SU-DHL-6 (cell line): Measurements from ENCODE around the gene NNAT.

Experiments
- H2AFZ ChIP-seq: fragments of 200-600 bp; sonication (generic); 2 replicates; pipeline ENCODE4 v1.6.1; 2014; ENCODE audit warnings: low read depth, mild to moderate bottlenecking, moderate library complexity, mixed read lengths, antibody characterized with exemption, low read length; ENCODE audit not compliant: severe bottlenecking
- H3F3A ChIP-seq: fragments of 200-600 bp; shearing (Covaris generic); 2 replicates; pipeline ENCODE4 v1.6.0; 2016; ENCODE audit warnings: antibody characterized with exemption, mild to moderate bottlenecking; ENCODE audit not compliant: insufficient read depth
- H3K27ac ChIP-seq: fragments of 200-600 bp; sonication (generic); 2 replicates; pipeline ENCODE4 v1.5.1; 2016; ENCODE audit warnings: low read depth, mild to moderate bottlenecking, low read length, moderate library complexity, mixed read lengths
- H3K27me3 ChIP-seq: fragments of 200-600 bp; sonication (generic), shearing (Covaris generic); 2 replicates; pipeline ENCODE4 v1.6.0; 2014; ENCODE audit warnings: mild to moderate bottlenecking, low read length
- H3K36me3 ChIP-seq: fragments of 200-600 bp; sonication (generic); 2 replicates; pipeline ENCODE4 v1.6.1; 2014; ENCODE audit warnings: mild to moderate bottlenecking, low read length, mixed read lengths
- H3K4me2 ChIP-seq: fragments of 300-600, 200-600 bp; shearing (Covaris generic), sonication (generic); 2 replicates; pipeline ENCODE4 v1.6.0; 2014; ENCODE audit warnings: low read length, low read depth, mild to moderate bottlenecking; ENCODE audit not compliant: poor library complexity, severe bottlenecking
- H3K4me3 ChIP-seq: fragments of 200-600 bp; sonication (generic); 2 replicates; pipeline ENCODE4 v1.5.1; 2014; ENCODE audit warnings: antibody characterized with exemption, low read length, mild to moderate bottlenecking, mixed read lengths; ENCODE audit not compliant: insufficient read depth, poor library complexity, severe bottlenecking
- H3K79me2 ChIP-seq: fragments of 200-600 bp; sonication (generic); 2 replicates; pipeline ENCODE4 v1.6.1; 2014; ENCODE audit warnings: mild to moderate bottlenecking, low read length, moderate library complexity; ENCODE audit not compliant: insufficient read depth
- H3K9ac ChIP-seq: fragments of 200-600 bp; sonication (generic); 2 replicates; pipeline ENCODE4 v1.7.0; 2014; ENCODE audit warnings: mild to moderate bottlenecking, low read length
- H3K9me2 ChIP-seq: fragments of 200-600 bp; sonication (generic); replicated peaks from 2 replicates; pipeline ENCODE4 v1.6.1; 2014; ENCODE audit warnings: low read length; ENCODE audit not compliant: insufficient read depth
- H3K9me3 ChIP-seq: fragments of 200-600 bp; sonication (generic); 2 replicates; pipeline ENCODE4 v1.6.1; 2014; ENCODE audit warnings: low read length, mixed read lengths; ENCODE audit not compliant: insufficient read depth
- H4K20me1 ChIP-seq: fragments of 200-600 bp; sonication (generic); 2 replicates; pipeline ENCODE4 v1.6.1; 2014; ENCODE audit warnings: low read depth, mild to moderate bottlenecking, antibody characterized with exemption, low read length, moderate library complexity, mixed read lengths
- CTCF ChIP-seq: fragments of 200-600 bp; sonication (generic); IDR thresholded peaks from one replicate; pipeline ENCODE4 v1.5.1; 2017; ENCODE audit warnings: antibody characterized with exemption, mild to moderate bottlenecking, low read length, moderate library complexity; ENCODE audit not compliant: insufficient read depth, poor library complexity, severe bottlenecking
- EZH2phosphoT487 ChIP-seq: fragments of 200-600 bp; sonication (generic), shearing (Covaris generic); conservative IDR thresholded peaks from 2 replicates; pipeline ENCODE4 v1.6.1; 2018; ENCODE audit warnings: mild to moderate bottlenecking, antibody characterized with exemption, low read length, moderate library complexity, mixed read lengths

NNAT gene

DNA sequence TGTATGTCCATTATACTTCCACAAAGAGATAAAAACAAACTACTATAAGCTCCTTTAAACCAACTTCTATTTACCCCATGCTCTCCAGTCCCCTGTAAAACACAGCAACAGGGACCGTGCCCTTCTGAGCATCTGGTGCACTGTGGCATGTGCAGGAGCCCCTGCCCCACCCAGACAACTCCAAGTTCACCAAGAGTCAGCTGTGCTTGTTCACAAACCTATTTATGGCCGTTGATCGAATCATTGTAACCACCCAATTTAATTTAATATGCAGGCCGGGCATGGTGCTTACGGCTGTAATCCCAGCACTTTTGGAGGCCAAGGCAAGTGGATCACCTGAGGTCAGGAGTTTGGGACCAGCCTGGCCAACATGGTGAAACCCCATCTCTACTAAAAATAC is 20.3 kb downstream of the NNAT start:
- no peaks in the 10 kb centered on the region for H3F3A ChIP-seq
- H3K4me3 ChIP-seq = no peak overlapping the region
- no peaks in the 10 kb centered on the region for H3K9me3 ChIP-seq
- H3K36me3 ChIP-seq = no peaks in the 10 kb centered on the region
- no peak overlapping the region for H3K27ac ChIP-seq
- no peak overlapping the region for H2AFZ ChIP-seq
- H3K9me2 ChIP-seq = no peaks in the 10 kb centered on the region
- H3K79me2 ChIP-seq = no peaks in the 10 kb centered on the region
- no peaks in the 10 kb centered on the region for H4K20me1 ChIP-seq
- H3K4me2 ChIP-seq = no peak overlapping the region
- no peak for TF ChIP-seq CTCF
- TF ChIP-seq EZH2phosphoT487 = no peak
- H3K27me3 ChIP-seq = no peaks in the 10 kb centered on the region
- H3K9ac ChIP-seq = no peak overlapping the region

DNA sequence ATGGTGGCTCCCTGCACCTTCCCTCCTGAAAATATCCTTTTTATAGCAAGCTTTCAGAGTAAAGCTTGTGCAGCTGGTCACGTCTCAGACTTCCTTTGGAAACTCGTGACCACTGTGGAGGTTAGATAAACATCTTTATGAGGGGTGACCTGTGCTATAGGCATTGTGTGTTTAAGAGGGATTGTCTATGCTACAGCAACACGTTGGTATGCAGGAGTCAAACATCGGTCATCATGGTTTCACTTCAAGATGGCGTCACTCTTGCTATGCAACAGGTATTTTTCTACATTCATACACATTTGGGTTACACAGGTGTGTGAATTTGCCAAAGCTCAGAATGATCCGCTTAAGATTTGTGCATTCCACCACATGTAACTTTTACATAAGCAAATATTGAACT is 21.2 kb downstream of the NNAT start:
- Histone ChIP-seq H3K9me3 (no peaks in the 10 kb centered on the region), H3K9ac (no peak overlapping the region), H3K27ac (no peak overlapping the region), H3F3A (no peaks in the 10 kb centered on the region), H3K79me2 (no peaks in the 10 kb centered on the region), H3K4me2 (no peak overlapping the region), H3K4me3 (no peak overlapping the region), H2AFZ (no peak overlapping the region), H3K36me3 (no peaks in the 10 kb centered on the region), H3K9me2 (no peaks in the 10 kb centered on the region), H4K20me1 (no peaks in the 10 kb centered on the region), H3K27me3 (no peaks in the 10 kb centered on the region)
- no peak for TF ChIP-seq CTCF
- no peak for TF ChIP-seq EZH2phosphoT487

GRCh38 chr20:37543828-37544227 is 22.8 kb downstream of the NNAT start:
- no peaks in the 10 kb centered on the region for H4K20me1 ChIP-seq
- H3K9me2 ChIP-seq = no peaks in the 10 kb centered on the region
- H3K9me3 ChIP-seq = no peaks in the 10 kb centered on the region
- no peak overlapping the region for H3K4me2 ChIP-seq
- H3K27me3 ChIP-seq = no peaks in the 10 kb centered on the region
- H2AFZ ChIP-seq = no peak overlapping the region
- H3K36me3 ChIP-seq = no peaks in the 10 kb centered on the region
- H3K27ac ChIP-seq = no peak overlapping the region
- H3K4me3 ChIP-seq = no peak overlapping the region
- TF ChIP-seq CTCF (no peak), EZH2phosphoT487 (no peak)
- H3K79me2 ChIP-seq = no peaks in the 10 kb centered on the region
- H3K9ac ChIP-seq = no peak overlapping the region
- H3F3A ChIP-seq = no peaks in the 10 kb centered on the region

DNA sequence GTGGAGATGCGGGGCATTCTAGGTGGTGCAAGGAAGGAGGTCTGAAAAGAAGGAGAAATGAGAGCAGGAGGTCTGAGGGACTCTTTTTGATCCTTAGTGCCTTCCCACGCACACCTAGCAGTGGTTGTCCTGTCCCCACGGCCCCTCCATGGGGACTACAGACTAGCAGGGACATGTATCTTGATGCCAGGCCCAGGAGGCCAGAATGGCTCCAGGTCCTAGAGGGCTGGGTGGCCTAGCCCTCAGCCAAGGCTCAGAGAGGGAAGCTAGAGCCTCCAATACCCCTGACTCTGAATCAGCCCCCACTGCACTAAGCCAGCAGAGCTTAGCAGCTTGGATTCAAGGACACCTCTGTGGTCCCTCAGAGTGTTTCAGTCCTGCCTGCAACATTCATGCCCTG is 23.3 kb downstream of the NNAT start:
- Histone ChIP-seq H2AFZ (no peak overlapping the region), H3K36me3 (no peaks in the 10 kb centered on the region), H4K20me1 (no peaks in the 10 kb centered on the region), H3K79me2 (no peaks in the 10 kb centered on the region), H3K9me2 (no peaks in the 10 kb centered on the region), H3K9ac (no peak overlapping the region), H3K9me3 (no peaks in the 10 kb centered on the region), H3F3A (no peaks in the 10 kb centered on the region), H3K4me2 (no peak overlapping the region), H3K27me3 (no peaks in the 10 kb centered on the region), H3K4me3 (no peak overlapping the region), H3K27ac (no peak overlapping the region)
- no peak for TF ChIP-seq EZH2phosphoT487
- TF ChIP-seq CTCF = no peak
